ENCODE data around the gene BICDL1. TPM values are rescaled to one million over a fixed set of nuclear protein-coding genes. Genes with fewer than 3 reads are reported as not detected.

The BICDL1 gene
- total and polyA plus RNA-seq, 10 of the 15 experiments (the other 5 are each of a cell fraction or from before 2014, with no cell fraction given) = 0.72 to 12.3 (median 4.2) TPM

DNA sequence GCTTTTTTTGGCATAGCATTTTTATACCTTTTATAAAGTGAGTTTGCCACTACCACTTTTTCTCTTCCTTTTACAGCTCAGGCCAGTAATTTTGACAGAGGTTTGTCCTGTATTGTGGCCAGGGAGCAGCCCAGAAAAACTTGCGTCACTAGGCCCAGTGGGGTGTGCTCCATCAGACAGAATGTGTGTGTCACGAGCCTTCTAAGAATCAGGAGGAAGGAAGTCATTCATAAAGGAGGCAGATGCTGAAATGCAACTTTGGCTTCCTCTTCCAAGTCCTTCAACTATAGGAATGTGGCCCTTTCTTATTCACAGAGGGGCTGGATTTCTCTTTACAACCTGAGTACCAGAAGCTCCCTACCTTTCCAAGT, 137.6 kb downstream of the BICDL1 start:
- Histone ChIP-seq H3K36me3 (ENCODE audit: control insufficient read depth in 2 of 2, insufficient read depth in 2 of 2, low read length in 1 of 2) (peaks cover 21 to 31% of the 10 kb centered on the region in 2 experiments), H3K4me2 (ENCODE audit: control insufficient read depth, insufficient read depth) (no peak overlapping the region), H3K27me3 (replicated peaks in 1 of 2; ENCODE audit: control insufficient read depth in 2 of 2, insufficient read depth in 2 of 2, low read length in 1 of 2) (no peaks in the 10 kb centered on the region), H3K9me3 (replicated peaks; ENCODE audit: control insufficient read depth, insufficient read depth, low read length) (no peaks in the 10 kb centered on the region), H3K4me1 (ENCODE audit: control insufficient read depth, insufficient read depth, low read length) (peaks cover 20% of the 10 kb centered on the region), H2AFZ (ENCODE audit: control insufficient read depth, low read depth, low read length) (no peak overlapping the region), H4K20me1 (ENCODE audit: control insufficient read depth, insufficient read depth) (no peaks in the 10 kb centered on the region), H3K79me2 (ENCODE audit: control insufficient read depth, insufficient read depth, low read length) (no peaks in the 10 kb centered on the region), H3K9ac (ENCODE audit: control insufficient read depth, insufficient read depth, low read length) (no peak overlapping the region), H3K27ac (ENCODE audit: control insufficient read depth, insufficient read depth) (no peak overlapping the region), H3K4me3 (no peak overlapping the region)
- 54% methylated on average over 2 of the region's 2 CpGs for WGBS (ENCODE audit: insufficient coverage, insufficient replicate concordance, low lambda C conversion rate, missing lambda C conversion rate)
- ChIA-PET POLR2A (interaction anchor here (1.8 kb wide), 1 partner anchor 9 kb away, joined by 12 read pairs; the partner anchor contains the start of gene RAB35), RAD21 (ENCODE audit: unreplicated experiment) (interaction anchor here (1.5 kb wide), 1 partner anchor 39 kb away, joined by 5 read pairs; no protein-coding TSS in a partner anchor), CTCF (interaction anchor here (1.1 to 1.8 kb wide), 2 partner anchors 11 to 175 kb away, joined by 3 to 4 read pairs; partner anchors contain the start of gene SIRT4), SMC1A (ENCODE audit: uncharacterized antibody, unreplicated experiment) (interaction anchor here (1.0 to 2.5 kb wide), 3 partner anchors 9 to 20 kb away, joined by 3 to 15 read pairs (median 4); partner anchors contain the start of gene RAB35)
- TF ChIP-seq EGR1 (IDR thresholded peaks at IDR 0.05; ENCODE audit: borderline replicate concordance in 1 of 2, low read depth in 2 of 2, low read length in 2 of 2) = no peak
- no peak for TF ChIP-seq KDM1A (IDR thresholded peaks at IDR 0.05; ENCODE audit: borderline replicate concordance)
- TF ChIP-seq, protein P1, sequence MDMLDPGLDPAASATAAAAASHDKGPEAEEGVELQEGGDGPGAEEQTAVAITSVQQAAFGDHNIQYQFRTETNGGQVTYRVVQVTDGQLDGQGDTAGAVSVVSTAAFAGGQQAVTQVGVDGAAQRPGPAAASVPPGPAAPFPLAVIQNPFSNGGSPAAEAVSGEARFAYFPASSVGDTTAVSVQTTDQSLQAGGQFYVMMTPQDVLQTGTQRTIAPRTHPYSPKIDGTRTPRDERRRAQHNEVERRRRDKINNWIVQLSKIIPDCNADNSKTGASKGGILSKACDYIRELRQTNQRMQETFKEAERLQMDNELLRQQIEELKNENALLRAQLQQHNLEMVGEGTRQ (IDR thresholded peaks at IDR 0.05; ENCODE audit: borderline replicate concordance, low read depth, low read length) = no peak
- no peak for TF ChIP-seq NFYA (IDR thresholded peaks at IDR 0.05; ENCODE audit: borderline replicate concordance, low read depth, low read length)
- TF ChIP-seq, protein P2, sequence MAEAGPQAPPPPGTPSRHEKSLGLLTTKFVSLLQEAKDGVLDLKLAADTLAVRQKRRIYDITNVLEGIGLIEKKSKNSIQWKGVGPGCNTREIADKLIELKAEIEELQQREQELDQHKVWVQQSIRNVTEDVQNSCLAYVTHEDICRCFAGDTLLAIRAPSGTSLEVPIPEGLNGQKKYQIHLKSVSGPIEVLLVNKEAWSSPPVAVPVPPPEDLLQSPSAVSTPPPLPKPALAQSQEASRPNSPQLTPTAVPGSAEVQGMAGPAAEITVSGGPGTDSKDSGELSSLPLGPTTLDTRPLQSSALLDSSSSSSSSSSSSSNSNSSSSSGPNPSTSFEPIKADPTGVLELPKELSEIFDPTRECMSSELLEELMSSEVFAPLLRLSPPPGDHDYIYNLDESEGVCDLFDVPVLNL (IDR thresholded peaks at IDR 0.05; ENCODE audit: low read depth, low read length) = no peak
- TF ChIP-seq, protein P3, sequence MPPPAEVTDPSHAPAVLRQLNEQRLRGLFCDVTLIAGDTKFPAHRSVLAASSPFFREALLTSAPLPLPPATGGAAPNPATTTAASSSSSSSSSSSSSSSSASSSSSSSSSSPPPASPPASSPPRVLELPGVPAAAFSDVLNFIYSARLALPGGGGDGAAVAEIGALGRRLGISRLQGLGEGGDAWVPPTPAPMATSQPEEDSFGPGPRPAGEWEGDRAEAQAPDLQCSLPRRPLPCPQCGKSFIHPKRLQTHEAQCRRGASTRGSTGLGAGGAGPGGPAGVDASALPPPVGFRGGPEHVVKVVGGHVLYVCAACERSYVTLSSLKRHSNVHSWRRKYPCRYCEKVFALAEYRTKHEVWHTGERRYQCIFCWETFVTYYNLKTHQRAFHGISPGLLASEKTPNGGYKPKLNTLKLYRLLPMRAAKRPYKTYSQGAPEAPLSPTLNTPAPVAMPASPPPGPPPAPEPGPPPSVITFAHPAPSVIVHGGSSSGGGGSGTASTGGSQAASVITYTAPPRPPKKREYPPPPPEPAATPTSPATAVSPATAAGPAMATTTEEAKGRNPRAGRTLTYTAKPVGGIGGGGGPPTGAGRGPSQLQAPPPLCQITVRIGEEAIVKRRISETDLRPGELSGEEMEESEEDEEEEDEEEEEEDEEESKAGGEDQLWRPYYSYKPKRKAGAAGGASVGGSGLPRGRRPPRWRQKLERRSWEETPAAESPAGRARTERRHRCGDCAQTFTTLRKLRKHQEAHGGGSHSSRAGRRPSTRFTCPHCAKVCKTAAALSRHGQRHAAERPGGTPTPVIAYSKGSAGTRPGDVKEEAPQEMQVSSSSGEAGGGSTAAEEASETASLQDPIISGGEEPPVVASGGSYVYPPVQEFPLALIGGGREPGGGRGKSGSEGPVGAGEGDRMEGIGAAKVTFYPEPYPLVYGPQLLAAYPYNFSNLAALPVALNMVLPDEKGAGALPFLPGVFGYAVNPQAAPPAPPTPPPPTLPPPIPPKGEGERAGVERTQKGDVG (CRISPR knock-in tag; IDR thresholded peaks at IDR 0.05) = no peak
- no peak for TF ChIP-seq BCL11A (IDR thresholded peaks at IDR 0.05; ENCODE audit: low read depth, low read length)
- DNase-seq (ENCODE audit: low read depth, low spot score) (no peak), ATAC-seq (no peak), FAIRE-seq (no peak)
- in situ Hi-C loops (cut with MboI) (no loop called here), intact Hi-C loops (cut with micrococcal nuclease; ENCODE audit: unreplicated experiment) (no loop called here)
- no TSS peak for BruUV-seq (replicated peaks)
